ENCODE measurements around the gene SH3YL1.

The SH3YL1 gene

GRCh38 chr2:223451-223850 lies 40.4 kb downstream of the SH3YL1 start:
- DNase-seq (ENCODE audit: low spot score) = no peak

- DNase-seq (ENCODE audit: low spot score) = no peak
Observed at GRCh38 chr2:216068-216467, 47.8 kb downstream of the SH3YL1 start.

- no peak for DNase-seq (ENCODE audit: low spot score)
Observed at GRCh38 chr2:213932-214693, 49.7 kb downstream of the SH3YL1 start.

- no peak for DNase-seq (ENCODE audit: low spot score)
Observed at GRCh38 chr2:211486-212184, 52.2 kb downstream of the SH3YL1 start.

GRCh38 chr2:210660-211059 lies 53.2 kb downstream of the SH3YL1 start:
- no peak for DNase-seq (ENCODE audit: low spot score)

- no peak for DNase-seq (ENCODE audit: low spot score)
Observed at GRCh38 chr2:209470-209869, 54.4 kb downstream of the SH3YL1 start.

GRCh38 chr2:208335-208734 lies 55.5 kb downstream of the SH3YL1 start:
- no peak for DNase-seq (ENCODE audit: low spot score)

- no peak for DNase-seq (ENCODE audit: low spot score)
Observed at GRCh38 chr2:203984-204383, 59.8 kb downstream of the SH3YL1 start.

- no peak for DNase-seq (ENCODE audit: low spot score)
Observed at GRCh38 chr2:203401-203800, 60.4 kb downstream of the SH3YL1 start.

- no peak for DNase-seq (ENCODE audit: low spot score)
Observed at GRCh38 chr2:202945-203344, 60.9 kb downstream of the SH3YL1 start.

- no peak for DNase-seq (ENCODE audit: low spot score)
Observed at GRCh38 chr2:201648-202433, 62.0 kb downstream of the SH3YL1 start.

GRCh38 chr2:199041-199966 lies 64.5 kb downstream of the SH3YL1 start:
- no peak for DNase-seq (ENCODE audit: low spot score)

- DNase-seq (ENCODE audit: low spot score) = no peak
Observed at GRCh38 chr2:196406-196805, 67.4 kb downstream of the SH3YL1 start.

GRCh38 chr2:195932-196331 lies 67.9 kb downstream of the SH3YL1 start:
- no peak for DNase-seq (ENCODE audit: low spot score)

- peak; percentile 46 for DNase-seq (ENCODE audit: low spot score)
Observed at GRCh38 chr2:193141-193671, 70.6 kb downstream of the SH3YL1 start.

GRCh38 chr2:191311-192190 lies 72.3 kb downstream of the SH3YL1 start:
- DNase-seq (ENCODE audit: low spot score) = no peak

GRCh38 chr2:187825-188224 lies 76.0 kb downstream of the SH3YL1 start:
- DNase-seq (ENCODE audit: low spot score) = no peak

GRCh38 chr2:185221-185620 lies 78.6 kb downstream of the SH3YL1 start:
- DNase-seq (ENCODE audit: low spot score) = no peak

- DNase-seq (ENCODE audit: low spot score) = no peak
Observed at GRCh38 chr2:184695-185094, 79.1 kb downstream of the SH3YL1 start.

- no peak for DNase-seq (ENCODE audit: low spot score)
Observed at GRCh38 chr2:182509-183122, 81.2 kb downstream of the SH3YL1 start.

Measured in CD4-positive, alpha-beta T cell treated with Interleukin-15 for 4 hours (primary cell).